HL-60/S4 (cell line): ENCODE results near the gene EHD2.

Source experiments
- in situ Hi-C: fragments of 300-500 bp; cut with MboI; formaldehyde crosslinking; loops from 2 replicates; pipeline ENCODE4 v1.14.3; 2022; ENCODE audit warnings: low sequenced_read_pairs

EHD2 gene

DNA sequence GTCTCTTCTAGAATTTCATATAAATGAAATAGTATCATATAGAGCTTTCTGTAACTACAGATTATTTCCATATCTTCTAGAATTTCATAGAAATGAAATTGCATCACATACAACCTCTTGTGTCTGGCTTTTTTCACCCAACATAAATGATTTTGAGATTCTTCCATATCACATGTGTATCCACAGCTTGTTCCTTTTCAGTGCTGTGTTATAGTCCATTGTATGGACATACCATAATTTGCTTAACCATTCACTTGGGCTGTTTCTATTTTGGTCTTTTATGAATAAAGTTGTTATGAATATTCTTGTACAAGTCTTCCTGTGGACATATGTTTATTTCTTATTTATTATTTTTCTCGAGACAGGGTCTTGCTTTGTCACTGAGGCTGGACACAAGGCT lies 79.4 kb downstream of the EHD2 start:
- in situ Hi-C loops: no loop called here
